ENCODE measurements around the gene TRAFD1. TPM values are rescaled to one million over a fixed set of nuclear protein-coding genes. Genes with fewer than 3 reads are reported as not detected.

TRAFD1 gene
- total and polyA plus RNA-seq, 9 of the 15 experiments (the other 6 are each of a cell fraction or from before 2014, with no cell fraction given) = 41.3 to 85.5 (median 54.5) TPM

- TF ChIP-seq ATF7 (IDR thresholded peaks at IDR 0.05) = peak; percentile 60; the same call in 1 of the 2 replicates
- TF ChIP-seq NR2C2 (CRISPR knock-in tag; IDR thresholded peaks at IDR 0.05) = no peak
- TF ChIP-seq NR2C2 (tag; IDR thresholded peaks at IDR 0.05) = peak; percentile 69
- TF ChIP-seq MXI1 (IDR thresholded peaks at IDR 0.05; ENCODE audit: low read depth, low read length) = peak; percentile 74; the same call in 1 of the 2 replicates
- TF ChIP-seq SOX6 (IDR thresholded peaks at IDR 0.05) = 0 out of 2 replicates have a peak, but pooled peaks have one; percentile 32
- peak; percentile 62; the same call in 1 of the 2 replicates for TF ChIP-seq GTF2E2 (tag; IDR thresholded peaks at IDR 0.05)
- TF ChIP-seq PYGO2 (tag; IDR thresholded peaks at IDR 0.05) = no peak
- TF ChIP-seq ZSCAN32 (CRISPR knock-in tag; IDR thresholded peaks at IDR 0.05) = no peak
- TF ChIP-seq SETDB1 (IDR thresholded peaks at IDR 0.05; ENCODE audit: low read length) = no peak
- no peak for TF ChIP-seq GATA2 (CRISPR knock-in tag; IDR thresholded peaks at IDR 0.05)
- TF ChIP-seq MCM5 (IDR thresholded peaks at IDR 0.05; ENCODE audit: low read depth) = no peak
- no peak for TF ChIP-seq PATZ1 (CRISPR knock-in tag; IDR thresholded peaks at IDR 0.05; ENCODE audit: borderline replicate concordance)
- no peak for TF ChIP-seq FOXJ2 (tag; IDR thresholded peaks at IDR 0.05)
- TF ChIP-seq ZKSCAN8 (CRISPR knock-in tag; IDR thresholded peaks at IDR 0.05) = no peak
- no peak for TF ChIP-seq TRIM28 (IDR thresholded peaks at IDR 0.05)
- TF ChIP-seq, protein P1, sequence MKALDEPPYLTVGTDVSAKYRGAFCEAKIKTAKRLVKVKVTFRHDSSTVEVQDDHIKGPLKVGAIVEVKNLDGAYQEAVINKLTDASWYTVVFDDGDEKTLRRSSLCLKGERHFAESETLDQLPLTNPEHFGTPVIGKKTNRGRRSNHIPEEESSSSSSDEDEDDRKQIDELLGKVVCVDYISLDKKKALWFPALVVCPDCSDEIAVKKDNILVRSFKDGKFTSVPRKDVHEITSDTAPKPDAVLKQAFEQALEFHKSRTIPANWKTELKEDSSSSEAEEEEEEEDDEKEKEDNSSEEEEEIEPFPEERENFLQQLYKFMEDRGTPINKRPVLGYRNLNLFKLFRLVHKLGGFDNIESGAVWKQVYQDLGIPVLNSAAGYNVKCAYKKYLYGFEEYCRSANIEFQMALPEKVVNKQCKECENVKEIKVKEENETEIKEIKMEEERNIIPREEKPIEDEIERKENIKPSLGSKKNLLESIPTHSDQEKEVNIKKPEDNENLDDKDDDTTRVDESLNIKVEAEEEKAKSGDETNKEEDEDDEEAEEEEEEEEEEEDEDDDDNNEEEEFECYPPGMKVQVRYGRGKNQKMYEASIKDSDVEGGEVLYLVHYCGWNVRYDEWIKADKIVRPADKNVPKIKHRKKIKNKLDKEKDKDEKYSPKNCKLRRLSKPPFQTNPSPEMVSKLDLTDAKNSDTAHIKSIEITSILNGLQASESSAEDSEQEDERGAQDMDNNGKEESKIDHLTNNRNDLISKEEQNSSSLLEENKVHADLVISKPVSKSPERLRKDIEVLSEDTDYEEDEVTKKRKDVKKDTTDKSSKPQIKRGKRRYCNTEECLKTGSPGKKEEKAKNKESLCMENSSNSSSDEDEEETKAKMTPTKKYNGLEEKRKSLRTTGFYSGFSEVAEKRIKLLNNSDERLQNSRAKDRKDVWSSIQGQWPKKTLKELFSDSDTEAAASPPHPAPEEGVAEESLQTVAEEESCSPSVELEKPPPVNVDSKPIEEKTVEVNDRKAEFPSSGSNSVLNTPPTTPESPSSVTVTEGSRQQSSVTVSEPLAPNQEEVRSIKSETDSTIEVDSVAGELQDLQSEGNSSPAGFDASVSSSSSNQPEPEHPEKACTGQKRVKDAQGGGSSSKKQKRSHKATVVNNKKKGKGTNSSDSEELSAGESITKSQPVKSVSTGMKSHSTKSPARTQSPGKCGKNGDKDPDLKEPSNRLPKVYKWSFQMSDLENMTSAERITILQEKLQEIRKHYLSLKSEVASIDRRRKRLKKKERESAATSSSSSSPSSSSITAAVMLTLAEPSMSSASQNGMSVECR (CRISPR knock-in tag; IDR thresholded peaks at IDR 0.05) = peak; percentile 74
- TF ChIP-seq, protein P2, sequence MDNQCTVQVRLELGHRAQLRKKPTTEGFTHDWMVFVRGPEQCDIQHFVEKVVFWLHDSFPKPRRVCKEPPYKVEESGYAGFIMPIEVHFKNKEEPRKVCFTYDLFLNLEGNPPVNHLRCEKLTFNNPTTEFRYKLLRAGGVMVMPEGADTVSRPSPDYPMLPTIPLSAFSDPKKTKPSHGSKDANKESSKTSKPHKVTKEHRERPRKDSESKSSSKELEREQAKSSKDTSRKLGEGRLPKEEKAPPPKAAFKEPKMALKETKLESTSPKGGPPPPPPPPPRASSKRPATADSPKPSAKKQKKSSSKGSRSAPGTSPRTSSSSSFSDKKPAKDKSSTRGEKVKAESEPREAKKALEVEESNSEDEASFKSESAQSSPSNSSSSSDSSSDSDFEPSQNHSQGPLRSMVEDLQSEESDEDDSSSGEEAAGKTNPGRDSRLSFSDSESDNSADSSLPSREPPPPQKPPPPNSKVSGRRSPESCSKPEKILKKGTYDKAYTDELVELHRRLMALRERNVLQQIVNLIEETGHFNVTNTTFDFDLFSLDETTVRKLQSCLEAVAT (IDR thresholded peaks at IDR 0.05) = no peak
- TF ChIP-seq ZNF184 (CRISPR knock-in tag; IDR thresholded peaks at IDR 0.05) = no peak
- TF ChIP-seq TBP (optimal IDR thresholded peaks at IDR 0.05; ENCODE audit: low read depth, low read length) = peak; percentile 90
- TF ChIP-seq NFE2 (IDR thresholded peaks at IDR 0.05; ENCODE audit: low read depth) = peak; percentile 58
- 0 out of 2 replicates have a peak, but pooled peaks have one; percentile 15 for TF ChIP-seq CBFB (CRISPR knock-in tag; IDR thresholded peaks at IDR 0.05)
- TF ChIP-seq ZNF146 (CRISPR knock-in tag; IDR thresholded peaks at IDR 0.05; ENCODE audit: unreplicated experiment) = no peak
- TF ChIP-seq ZNF551 (CRISPR knock-in tag; IDR thresholded peaks at IDR 0.05) = no peak
These were observed 16.9 kb upstream of the TRAFD1 start, which contains the start of gene NAA25 (continued) for GRCh38 chr12:112108202-112109079.
